Endothelial cell of umbilical vein (primary cell): ENCODE measurements around the gene MACROD2. TPM values are rescaled to one million over a fixed set of nuclear protein-coding genes. Genes with fewer than 3 reads are reported as not detected.

Source experiments
- BruUV-seq: library from RNA; stranded (reverse); fragments of 400-500 nt; replicated peaks from 2 replicates; lab custom pipeline; 2021; lab: Mats Ljungman, UMichigan
- CTCF ChIA-PET: fragments of 300-600, 350-600 bp; sonication (Branson Sonifier 250); formaldehyde crosslinking; loops from one replicate; lab custom pipeline; 2021; ENCODE audit warnings: antibody characterized with exemption, inconsistent platforms; lab: Charles Lee
- POLR2A ChIA-PET: fragments of 300-600, 350-600 bp; sonication (Branson Sonifier 250); formaldehyde crosslinking; loops from one replicate; lab custom pipeline; 2021; ENCODE audit warnings: antibody characterized with exemption, inconsistent platforms; lab: Charles Lee
- DNase-seq: peaks from one replicate; pipeline ENCODE4 v3.0.0-alpha.2; 2011; ENCODE audit warnings: low read depth, low spot score
- FAIRE-seq: peaks from 2 replicates; lab custom pipeline; 2011; peaks lifted over from hg19 to GRCh38; lab: Jason Lieb, UNC
- H2AFZ ChIP-seq: 2 replicates; pipeline ENCODE4 v1.6.0; 2012; ENCODE audit warnings: low read depth, low read length, control low read depth, inconsistent platforms
- H3K27ac ChIP-seq: 2 replicates; pipeline ENCODE4 v1.5.1; 2011; ENCODE audit warnings: low read depth, mild to moderate bottlenecking, control low read depth, low read length, moderate library complexity; ENCODE audit not compliant: insufficient read depth
- H3K27me3 ChIP-seq, 2 experiments: 2 replicates each; pipeline versions ENCODE4 v1.6.0 to v1.6.1; 2011; ENCODE audit warnings: low read length in 2 of 2, mixed read lengths in 1 of 2; ENCODE audit not compliant: control insufficient read depth in 2 of 2, insufficient read depth in 2 of 2
- H3K36me3 ChIP-seq, 2 experiments: 2 replicates in 1 of 2; 3 replicates in 1 of 2; pipeline ENCODE4 v1.5.1; 2011; ENCODE audit warnings: low read length in 2 of 2, mild to moderate bottlenecking in 1 of 2, moderate library complexity in 1 of 2; ENCODE audit not compliant: control insufficient read depth in 2 of 2, insufficient read depth in 2 of 2; ENCODE audit errors: extremely low read depth in 1 of 2
- H3K4me1 ChIP-seq: 3 replicates; pipeline ENCODE4 v1.5.1; 2011; ENCODE audit warnings: mild to moderate bottlenecking, low read length; ENCODE audit not compliant: control insufficient read depth, insufficient read depth; ENCODE audit errors: extremely low read depth
- H3K4me2 ChIP-seq: 2 replicates; pipeline ENCODE4 v1.6.1; 2011; ENCODE audit warnings: low read length, control low read depth, mixed read lengths; ENCODE audit not compliant: insufficient read depth
- H3K4me3 ChIP-seq, 3 experiments: fragments of 200-600 bp in 1 of 3; sonication (generic), shearing (Covaris generic) in 1 of 3; replicated peaks in 1 of 3; 2 replicates each; pipeline ENCODE4 v1.5.1; 2011 to 2016; ENCODE audit warnings: control low read depth in 3 of 3, low read length in 3 of 3, mild to moderate bottlenecking in 2 of 3, inconsistent platforms in 1 of 3, low read depth in 1 of 3, moderate library complexity in 1 of 3; ENCODE audit not compliant: insufficient read depth in 1 of 3
- H3K79me2 ChIP-seq: 2 replicates; pipeline ENCODE4 v1.6.0; 2012; ENCODE audit warnings: low read length, inconsistent platforms; ENCODE audit not compliant: control insufficient read depth, insufficient read depth
- H3K9ac ChIP-seq: replicated peaks from 2 replicates; pipeline ENCODE3; 2011; ENCODE audit warnings: low read length, control low read depth; ENCODE audit not compliant: insufficient read depth; ENCODE audit errors: extremely low read depth
- H3K9me1 ChIP-seq: replicated peaks from 3 replicates; pipeline ENCODE4 v1.6.0; 2011; ENCODE audit warnings: mild to moderate bottlenecking, low read length; ENCODE audit not compliant: control insufficient read depth, insufficient read depth; ENCODE audit errors: extremely low read depth
- H3K9me3 ChIP-seq: replicated peaks from 2 replicates; pipeline ENCODE4 v1.5.1; 2012; ENCODE audit warnings: low read length, inconsistent platforms; ENCODE audit not compliant: control insufficient read depth, insufficient read depth
- H4K20me1 ChIP-seq: replicated peaks from 2 replicates; pipeline ENCODE3; 2011; ENCODE audit warnings: mild to moderate bottlenecking, low read length; ENCODE audit not compliant: control insufficient read depth, insufficient read depth; ENCODE audit errors: extremely low read depth
- CTCF ChIP-seq, 2 donors: IDR thresholded peaks; 1 replicate in 1 of 2; 2 replicates in 1 of 2; pipeline ENCODE4 v1.5.1; 2011; ENCODE audit warnings: low read length in 2 of 2, mild to moderate bottlenecking in 2 of 2, moderate library complexity in 2 of 2, control low read depth in 1 of 2, inconsistent platforms in 1 of 2, low read depth in 1 of 2; ENCODE audit not compliant: insufficient read depth in 1 of 2; ENCODE audit errors: extremely low read depth in 1 of 2
- EZH2 ChIP-seq: IDR thresholded peaks from 2 replicates; pipeline ENCODE4 v1.6.1; 2012; ENCODE audit warnings: borderline replicate concordance, low read depth, mild to moderate bottlenecking, moderate library complexity, low read length, inconsistent platforms; ENCODE audit not compliant: severe bottlenecking
- FOS ChIP-seq: IDR thresholded peaks from 2 replicates; pipeline ENCODE4 v1.6.1; 2011; ENCODE audit warnings: mild to moderate bottlenecking, low read length, moderate library complexity, borderline replicate concordance; ENCODE audit not compliant: insufficient read depth
- GATA2 ChIP-seq: IDR thresholded peaks from 2 replicates; pipeline ENCODE4 v1.7.0; 2011; ENCODE audit warnings: low read depth, mild to moderate bottlenecking, moderate library complexity, mixed read lengths, low read length; ENCODE audit not compliant: insufficient read length, insufficient read depth
- JUN ChIP-seq: IDR thresholded peaks from 2 replicates; pipeline ENCODE4 v1.6.1; 2011; ENCODE audit warnings: borderline replicate concordance, low read depth; ENCODE audit not compliant: insufficient read length, insufficient read depth
- MAX ChIP-seq: IDR thresholded peaks from 2 replicates; pipeline ENCODE4 v1.6.1; 2011; ENCODE audit not compliant: insufficient read depth, insufficient read length
- MYC ChIP-seq: IDR thresholded peaks from one replicate; pipeline ENCODE4 v1.6.1; 2011; ENCODE audit warnings: mild to moderate bottlenecking, low read depth, low read length
- POLR2A ChIP-seq: IDR thresholded peaks from 2 replicates; pipeline ENCODE4 v1.6.1; 2012; ENCODE audit warnings: low read depth, mild to moderate bottlenecking, control low read depth, low read length
- POLR2AphosphoS5 ChIP-seq: IDR thresholded peaks from 2 replicates; pipeline ENCODE4 v1.6.1; 2012; ENCODE audit warnings: low read depth, mild to moderate bottlenecking, control low read depth, low read length, moderate library complexity; ENCODE audit not compliant: insufficient read depth
- dilution Hi-C: fragments of 300-500 bp; cut with MboI; formaldehyde crosslinking; loops from one replicate; pipeline ENCODE4 v1.15.0; 2019; ENCODE audit warnings: low sequenced_read_pairs; ENCODE audit not compliant: extremely low pct_ligation_motif_present
- intact Hi-C: fragments of 100-400 bp; cut with micrococcal nuclease; formaldehyde crosslinking; loops from one replicate; pipeline ENCODE4 v1.10.0; 2022
- polyA plus RNA-seq, 4 experiments: library from polyadenylated mRNA; depleted of rRNA in 3 of 4; stranded (reverse) in 3 of 4; unstranded in 1 of 4; fragments of >200 nt; gene quantifications; 2 replicates each; pipeline versions ENCODE4 v1.2.1 to v1.2.3, GENCODE V29; 2011 to 2012; ENCODE audit warnings: missing spikeins in 1 of 4
- total RNA-seq: library from RNA; stranded (reverse); gene quantifications from 2 replicates; pipeline ENCODE4 v1.2.3, GENCODE V29; 2021

MACROD2 gene
- total and polyA plus RNA-seq, 2 donors (not counting 3 experiments of a cell fraction or from before 2014, with no cell fraction given) = 0.11 to 0.73 TPM

- Histone ChIP-seq H3K27ac (no peak overlapping the region), H3K9me3 (no peaks in the 10 kb centered on the region), H3K9ac (no peak overlapping the region), H3K79me2 (no peaks in the 10 kb centered on the region), H3K36me3 (no peaks in the 10 kb centered on the region), H3K4me3 (no peak overlapping the region), H3K9me1 (no peaks in the 10 kb centered on the region), H3K27me3 (no peaks in the 10 kb centered on the region), H3K4me1 (no peaks in the 10 kb centered on the region), H2AFZ (no peak overlapping the region), H3K4me2 (no peak overlapping the region), H4K20me1 (no peaks in the 10 kb centered on the region)
- no TSS peak for BruUV-seq
- ChIA-PET CTCF (interaction anchor here (1.0 to 1.6 kb wide), 5 partner anchors 15 to 907 kb away, joined by 3 to 12 read pairs (median 3); partner anchors contain the start of gene FLRT3), POLR2A (no interaction called here)
- FAIRE-seq (no peak), DNase-seq (no peak)
- no peak for TF ChIP-seq FOS
- TF ChIP-seq GATA2 = no peak
- TF ChIP-seq POLR2A = no peak
- TF ChIP-seq MAX = no peak
- TF ChIP-seq CTCF (IDR thresholded peaks at IDR 0.05; ENCODE audit: extremely low read depth in 1 of 2, insufficient read depth in 1 of 2, low read depth in 1 of 2, low read length in 2 of 2) = no peak
- no peak for TF ChIP-seq EZH2
- TF ChIP-seq MYC = no peak
- TF ChIP-seq JUN = no peak
- TF ChIP-seq POLR2AphosphoS5 = no peak
- dilution Hi-C loops = no loop called here
- intact Hi-C loops = no loop called here
Measured at GRCh38 chr20:15240801-15241200, 1245.5 kb downstream of the MACROD2 start.
